Bronchial epithelial cell (primary cell): ENCODE measurements around the gene ATP8B3. TPM values are rescaled to one million over a fixed set of nuclear protein-coding genes. Genes with fewer than 3 reads are reported as not detected.

ENCODE experiments used
- DNase-seq: peaks from one replicate; pipeline ENCODE4 v3.0.0-alpha.2; 2010; ENCODE audit warnings: low read depth
- FAIRE-seq: peaks from 2 replicates; lab custom pipeline; 2011; peaks lifted over from hg19 to GRCh38; lab: Jason Lieb, UNC
- H3K27me3 ChIP-seq: 2 replicates; pipeline ENCODE4 v1.5.1; 2011; ENCODE audit warnings: low read length; ENCODE audit not compliant: control insufficient read depth, insufficient read depth
- H3K36me3 ChIP-seq: 2 replicates; pipeline ENCODE4 v1.5.1; 2011; ENCODE audit warnings: low read length; ENCODE audit not compliant: control insufficient read depth, insufficient read depth
- H3K4me3 ChIP-seq: 2 replicates; pipeline ENCODE4 v1.5.1; 2011; ENCODE audit warnings: mild to moderate bottlenecking, low read depth, low read length, control low read depth
- CTCF ChIP-seq: IDR thresholded peaks from 2 replicates; pipeline ENCODE4 v1.5.1; 2011; ENCODE audit warnings: mild to moderate bottlenecking, moderate library complexity, low read length, control low read depth, inconsistent platforms; ENCODE audit not compliant: insufficient read depth, severe bottlenecking
- total RNA-seq: library from RNA; depleted of rRNA; stranded (reverse); fragments of >200 nt; gene quantifications from 2 replicates; pipeline ENCODE4 v1.2.1, GENCODE V29; 2014

ATP8B3 gene
- total RNA-seq, 1 donor from 2014 or later, result 0.26 TPM

- TF ChIP-seq CTCF, result no peak
Measured at GRCh38 chr19:1757468-1758230, 54.4 kb downstream of the ATP8B3 start.

GRCh38 chr19:1756705-1757465 is 55.2 kb downstream of the ATP8B3 start:
- TF ChIP-seq CTCF, result no peak
- H3K4me3 ChIP-seq, result no peak overlapping the region
- DNase-seq (no peak), FAIRE-seq (no peak)
- peaks cover 59% of the 10 kb centered on the region for H3K27me3 ChIP-seq
- no peaks in the 10 kb centered on the region for H3K36me3 ChIP-seq

More at GRCh38 chr19:1757468-1758230, 54.4 kb downstream of the ATP8B3 start:
- Histone ChIP-seq H3K27me3 (peaks cover 56% of the 10 kb centered on the region), H3K36me3 (no peaks in the 10 kb centered on the region), H3K4me3 (no peak overlapping the region)
- DNase-seq (no peak), FAIRE-seq (no peak)

GRCh38 chr19:1756264-1756663 is 55.8 kb downstream of the ATP8B3 start:
- Histone ChIP-seq H3K4me3 (no peak overlapping the region), H3K27me3 (peaks cover 57% of the 10 kb centered on the region), H3K36me3 (no peaks in the 10 kb centered on the region)
- DNase-seq, result no peak
- FAIRE-seq, result no peak
- no peak for TF ChIP-seq CTCF

- Histone ChIP-seq H3K27me3 (peaks cover 60% of the 10 kb centered on the region), H3K4me3 (no peak overlapping the region), H3K36me3 (no peaks in the 10 kb centered on the region)
- TF ChIP-seq CTCF, result no peak
- FAIRE-seq (no peak), DNase-seq (no peak)
Measured at GRCh38 chr19:1755467-1756171, 56.5 kb downstream of the ATP8B3 start.

- FAIRE-seq, result no peak
- no peak overlapping the region for H3K4me3 ChIP-seq
- no peak for DNase-seq
Measured at GRCh38 chr19:1754636-1755466, 57.2 kb downstream of the ATP8B3 start.

More at GRCh38 chr19:1754636-1755466, 57.2 kb downstream of the ATP8B3 start:
- peaks cover 60% of the 10 kb centered on the region for H3K27me3 ChIP-seq
- H3K36me3 ChIP-seq, result no peaks in the 10 kb centered on the region
- TF ChIP-seq CTCF, result no peak
